ENCODE data around the gene MINDY4B. TPM values are rescaled to one million over a fixed set of nuclear protein-coding genes. Genes with fewer than 3 reads are reported as not detected.
"Not testable (repeated sequence)": the region's sequence is repeated elsewhere in the genome, so short reads cannot be mapped to it uniquely, and the experiment has no call there.

The MINDY4B gene
- total RNA-seq, 1 experiment from 2014 or later, result not detected

GRCh38 chr3:150876611-150877265 is 28.5 kb downstream of the MINDY4B start:
- Histone ChIP-seq H3K9me3 (ENCODE audit: low read length) (no peaks in the 10 kb centered on the region), H3K27me3 (ENCODE audit: low read length) (no peaks in the 10 kb centered on the region), H3K36me3 (ENCODE audit: insufficient read depth, low read length) (no peaks in the 10 kb centered on the region), H2AFZ (ENCODE audit: low read length) (no peak overlapping the region), H4K20me1 (ENCODE audit: insufficient read depth, low read depth, low read length) (no peaks in the 10 kb centered on the region), H3K27ac (ENCODE audit: low read length) (no peak overlapping the region), H3K4me3 (ENCODE audit: low read length) (no peak overlapping the region), H3K79me2 (ENCODE audit: low read length) (no peaks in the 10 kb centered on the region), H3K4me2 (ENCODE audit: low read depth, low read length, poor library complexity, severe bottlenecking) (no peak overlapping the region), H3K9ac (ENCODE audit: low read length) (no peak overlapping the region), H3K4me1 (ENCODE audit: low read length) (peaks cover 12% of the 10 kb centered on the region), H3K9me2 (replicated peaks; ENCODE audit: insufficient read depth, low read length) (no peaks in the 10 kb centered on the region)
- no peak for DNase-seq

- Histone ChIP-seq H3K79me2 (ENCODE audit: low read length) (no peaks in the 10 kb centered on the region), H3K4me1 (ENCODE audit: low read length) (peaks cover 12% of the 10 kb centered on the region), H3K9me3 (ENCODE audit: low read length) (no peaks in the 10 kb centered on the region), H3K4me2 (ENCODE audit: low read depth, low read length, poor library complexity, severe bottlenecking) (no peak overlapping the region), H3K27me3 (ENCODE audit: low read length) (no peaks in the 10 kb centered on the region), H3K4me3 (ENCODE audit: low read length) (no peak overlapping the region), H4K20me1 (ENCODE audit: insufficient read depth, low read depth, low read length) (no peaks in the 10 kb centered on the region), H3K9ac (ENCODE audit: low read length) (no peak overlapping the region), H2AFZ (ENCODE audit: low read length) (no peak overlapping the region), H3K27ac (ENCODE audit: low read length) (no peak overlapping the region), H3K9me2 (replicated peaks; ENCODE audit: insufficient read depth, low read length) (no peaks in the 10 kb centered on the region), H3K36me3 (ENCODE audit: insufficient read depth, low read length) (no peaks in the 10 kb centered on the region)
- no peak for DNase-seq
Measured at GRCh38 chr3:150875548-150875947, 29.7 kb downstream of the MINDY4B start.

DNA sequence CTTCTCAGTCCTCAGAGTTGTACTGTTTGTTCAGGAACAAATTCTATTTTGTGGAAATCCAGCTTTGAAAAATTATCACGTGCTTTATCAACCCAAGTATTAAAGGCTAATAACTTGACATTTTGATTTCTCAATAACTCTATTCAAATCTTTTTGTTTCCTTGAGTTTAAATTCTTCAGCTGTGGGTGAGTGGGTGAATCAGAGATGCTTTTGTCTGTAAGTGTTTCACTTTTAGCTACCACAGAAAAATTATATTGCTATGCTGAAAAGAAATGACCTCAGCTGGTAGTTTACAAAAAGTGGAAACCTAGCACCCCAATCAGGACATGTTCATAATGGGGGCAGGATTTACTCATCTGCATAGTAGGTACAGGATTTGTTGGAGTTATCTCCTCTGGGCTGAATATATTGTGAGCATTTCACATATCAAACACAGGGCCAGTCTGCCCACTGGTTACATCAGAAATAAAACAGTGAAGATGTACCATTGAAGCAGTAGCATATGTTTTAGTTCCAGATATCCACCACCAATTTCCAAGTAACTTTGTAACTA is 30.5 kb downstream of the MINDY4B start:
- Histone ChIP-seq H3K4me2 (ENCODE audit: low read depth, low read length, poor library complexity, severe bottlenecking) (no peak overlapping the region), H3K79me2 (ENCODE audit: low read length) (no peaks in the 10 kb centered on the region), H3K9ac (ENCODE audit: low read length) (no peak overlapping the region)

DNA sequence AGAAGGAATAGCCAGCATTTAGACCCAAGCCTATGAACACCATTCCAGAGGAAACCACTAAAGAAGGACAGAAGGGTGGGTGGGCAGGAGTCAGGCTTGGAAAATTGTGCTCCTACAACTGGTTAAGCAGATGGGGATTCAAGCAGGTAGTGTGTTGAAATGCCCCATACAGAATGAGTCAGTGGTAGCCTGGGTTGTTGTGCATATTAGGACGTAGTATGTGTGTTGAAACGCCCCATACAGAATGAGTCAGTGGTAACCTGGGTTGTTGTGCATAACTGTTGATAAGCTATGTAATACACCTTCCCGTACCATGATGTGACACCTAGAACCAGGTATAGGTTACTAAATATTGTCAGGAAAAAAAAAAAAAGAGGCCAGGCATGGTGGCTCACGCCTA is 34.0 kb downstream of the MINDY4B start:
- Histone ChIP-seq H2AFZ (ENCODE audit: low read length) (no peak overlapping the region), H3K27ac (ENCODE audit: low read length) (no peak overlapping the region), H3K79me2 (ENCODE audit: low read length) (no peaks in the 10 kb centered on the region), H3K9ac (ENCODE audit: low read length) (no peak overlapping the region), H3K9me3 (ENCODE audit: low read length) (no peaks in the 10 kb centered on the region), H3K4me2 (ENCODE audit: low read depth, low read length, poor library complexity, severe bottlenecking) (no peak overlapping the region), H3K9me2 (replicated peaks; ENCODE audit: insufficient read depth, low read length) (no peaks in the 10 kb centered on the region), H3K27me3 (ENCODE audit: low read length) (no peaks in the 10 kb centered on the region), H4K20me1 (ENCODE audit: insufficient read depth, low read depth, low read length) (no peaks in the 10 kb centered on the region), H3K4me1 (ENCODE audit: low read length) (peaks cover 8% of the 10 kb centered on the region), H3K36me3 (ENCODE audit: insufficient read depth, low read length) (no peaks in the 10 kb centered on the region), H3K4me3 (ENCODE audit: low read length) (no peak overlapping the region)
- DNase-seq, result no peak

More for the DNA sequence above, 30.5 kb downstream of the MINDY4B start:
- H3K9me3 ChIP-seq (ENCODE audit: low read length), result no peaks in the 10 kb centered on the region
- H3K36me3 ChIP-seq (ENCODE audit: insufficient read depth, low read length), result no peaks in the 10 kb centered on the region
- H3K27me3 ChIP-seq (ENCODE audit: low read length), result no peaks in the 10 kb centered on the region
- no peak overlapping the region for H2AFZ ChIP-seq (ENCODE audit: low read length)
- no peak overlapping the region for H3K4me3 ChIP-seq (ENCODE audit: low read length)
- no peaks in the 10 kb centered on the region for H4K20me1 ChIP-seq (ENCODE audit: insufficient read depth, low read depth, low read length)
- H3K9me2 ChIP-seq (replicated peaks; ENCODE audit: insufficient read depth, low read length), result no peaks in the 10 kb centered on the region
- no peak for DNase-seq
- no peak overlapping the region for H3K27ac ChIP-seq (ENCODE audit: low read length)
- H3K4me1 ChIP-seq (ENCODE audit: low read length), result peaks cover 12% of the 10 kb centered on the region

DNA sequence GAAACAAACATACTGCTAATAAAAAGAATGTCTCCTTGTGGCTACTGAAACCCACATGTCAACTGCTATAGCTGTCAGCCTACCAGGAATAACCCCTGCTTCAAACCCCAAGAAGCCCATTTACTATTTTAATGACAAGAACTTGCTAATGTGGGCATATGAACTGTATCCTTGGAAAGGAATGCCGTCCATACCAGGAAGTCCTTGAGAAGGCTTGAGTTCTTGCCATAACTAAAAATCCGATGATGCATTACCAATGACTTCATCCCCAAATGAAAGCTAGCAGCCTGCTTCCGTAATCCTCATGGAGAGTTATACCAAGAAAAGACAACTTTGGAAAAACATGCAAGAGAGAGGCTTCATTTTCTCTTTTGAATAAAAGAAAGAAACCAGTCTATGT is 34.8 kb downstream of the MINDY4B start:
- Histone ChIP-seq H3K4me2 (ENCODE audit: low read depth, low read length, poor library complexity, severe bottlenecking) (no peak overlapping the region), H3K4me3 (ENCODE audit: low read length) (no peak overlapping the region), H3K9me2 (replicated peaks; ENCODE audit: insufficient read depth, low read length) (no peaks in the 10 kb centered on the region), H3K27me3 (ENCODE audit: low read length) (no peaks in the 10 kb centered on the region), H4K20me1 (ENCODE audit: insufficient read depth, low read depth, low read length) (no peaks in the 10 kb centered on the region), H3K79me2 (ENCODE audit: low read length) (no peaks in the 10 kb centered on the region), H3K9me3 (ENCODE audit: low read length) (no peaks in the 10 kb centered on the region), H3K27ac (ENCODE audit: low read length) (no peak overlapping the region), H3K4me1 (ENCODE audit: low read length) (peaks cover 3% of the 10 kb centered on the region), H3K36me3 (ENCODE audit: insufficient read depth, low read length) (no peaks in the 10 kb centered on the region), H2AFZ (ENCODE audit: low read length) (no peak overlapping the region), H3K9ac (ENCODE audit: low read length) (no peak overlapping the region)
- no peak for DNase-seq

GRCh38 chr3:150868282-150868681 is 37.0 kb downstream of the MINDY4B start:
- no peak overlapping the region for H2AFZ ChIP-seq (ENCODE audit: low read length)

DNA sequence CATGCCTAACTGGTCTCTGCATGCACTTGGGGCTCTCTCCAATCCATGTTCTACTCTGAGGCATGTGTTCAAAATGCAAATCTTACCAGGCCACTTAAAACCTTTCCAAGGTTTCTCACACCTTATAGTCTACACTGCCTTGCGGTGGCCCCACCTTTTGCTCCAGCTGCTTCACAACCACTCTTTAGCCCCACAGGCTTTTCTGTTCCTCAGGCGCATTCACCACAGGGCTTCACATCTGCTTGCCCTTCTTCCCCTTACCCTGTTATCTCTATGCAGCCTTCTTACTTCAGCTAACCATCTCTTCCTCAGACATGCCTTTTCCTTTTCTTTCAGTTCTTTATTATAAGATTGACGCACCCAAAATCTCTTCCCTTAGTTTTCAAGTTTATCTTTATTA is 37.8 kb downstream of the MINDY4B start:
- H3K4me2 ChIP-seq (ENCODE audit: low read depth, low read length, poor library complexity, severe bottlenecking), result no peak overlapping the region
- H3K9me3 ChIP-seq (ENCODE audit: low read length), result no peaks in the 10 kb centered on the region
- H3K36me3 ChIP-seq (ENCODE audit: insufficient read depth, low read length), result no peaks in the 10 kb centered on the region
- 0 out of 2 replicates have a peak, but pooled peaks cover 3% of the 10 kb centered on the region for H3K27me3 ChIP-seq (ENCODE audit: low read length)
- H3K9me2 ChIP-seq (replicated peaks; ENCODE audit: insufficient read depth, low read length), result no peaks in the 10 kb centered on the region
- H4K20me1 ChIP-seq (ENCODE audit: insufficient read depth, low read depth, low read length), result no peaks in the 10 kb centered on the region
- DNase-seq, result no peak
- H3K79me2 ChIP-seq (ENCODE audit: low read length), result no peaks in the 10 kb centered on the region
- no peak overlapping the region for H3K27ac ChIP-seq (ENCODE audit: low read length)
- no peak overlapping the region for H3K9ac ChIP-seq (ENCODE audit: low read length)
- H3K4me1 ChIP-seq (ENCODE audit: low read length), result peaks cover 6% of the 10 kb centered on the region
- no peak overlapping the region for H2AFZ ChIP-seq (ENCODE audit: low read length)
- no peak overlapping the region for H3K4me3 ChIP-seq (ENCODE audit: low read length)

More at GRCh38 chr3:150868282-150868681, 37.0 kb downstream of the MINDY4B start:
- Histone ChIP-seq H3K79me2 (ENCODE audit: low read length) (no peaks in the 10 kb centered on the region), H3K9me2 (replicated peaks; ENCODE audit: insufficient read depth, low read length) (no peaks in the 10 kb centered on the region), H3K4me2 (ENCODE audit: low read depth, low read length, poor library complexity, severe bottlenecking) (no peak overlapping the region), H3K9ac (ENCODE audit: low read length) (no peak overlapping the region), H3K4me3 (ENCODE audit: low read length) (no peak overlapping the region), H3K4me1 (ENCODE audit: low read length) (peaks cover 6% of the 10 kb centered on the region), H3K9me3 (ENCODE audit: low read length) (no peaks in the 10 kb centered on the region), H3K27ac (ENCODE audit: low read length) (no peak overlapping the region), H4K20me1 (ENCODE audit: insufficient read depth, low read depth, low read length) (no peaks in the 10 kb centered on the region), H3K27me3 (ENCODE audit: low read length) (0 out of 2 replicates have a peak, but pooled peaks cover 3% of the 10 kb centered on the region), H3K36me3 (ENCODE audit: insufficient read depth, low read length) (no peaks in the 10 kb centered on the region)
- DNase-seq, result no peak

DNA sequence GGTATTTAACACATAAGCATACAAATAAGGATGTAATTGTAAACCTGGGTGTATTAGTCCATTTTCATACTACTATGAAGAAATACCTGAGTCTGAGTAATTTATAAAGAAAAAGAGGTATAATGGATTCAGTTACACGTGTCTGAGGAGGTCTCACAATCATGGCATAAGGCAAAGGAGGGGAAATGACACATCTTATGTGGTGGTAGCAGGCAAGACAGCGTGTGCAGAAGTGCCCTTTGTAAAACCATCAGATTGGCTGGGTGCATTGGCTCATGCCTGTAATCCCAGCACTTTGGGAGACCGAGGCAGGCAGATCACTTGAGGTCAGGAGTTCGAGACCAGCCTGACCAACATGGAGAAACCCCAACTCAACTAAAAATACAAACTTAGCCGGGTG is 41.3 kb downstream of the MINDY4B start:
- not testable (repeated sequence) for H3K4me2 ChIP-seq (ENCODE audit: low read depth, low read length, poor library complexity, severe bottlenecking); H3K9ac ChIP-seq (ENCODE audit: low read length); H3K9me2 ChIP-seq (replicated peaks; ENCODE audit: insufficient read depth, low read length); H3K4me3 ChIP-seq (ENCODE audit: low read length); DNase-seq; H3K27ac ChIP-seq (ENCODE audit: low read length); H3K27me3 ChIP-seq (ENCODE audit: low read length); H4K20me1 ChIP-seq (ENCODE audit: insufficient read depth, low read depth, low read length); H3K79me2 ChIP-seq (ENCODE audit: low read length); H2AFZ ChIP-seq (ENCODE audit: low read length); H3K9me3 ChIP-seq (ENCODE audit: low read length); H3K36me3 ChIP-seq (ENCODE audit: insufficient read depth, low read length)
- H3K4me1 ChIP-seq (ENCODE audit: low read length), result peaks cover 16% of the 10 kb centered on the region

All from Karpas-422 (cell line).